Hematopoietic multipotent progenitor cell treated with erythropoietin and hydrocortisone succinate and interleukin-3 and kit ligand, for 15 days (in vitro differentiated cells): Measurements from ENCODE around the gene SPECC1L.
"Not testable (repeated sequence)": the region's sequence is repeated elsewhere in the genome, so short reads cannot be mapped to it uniquely, and the experiment has no call there.

Experiments
- DNase-seq: peaks from one replicate; pipeline ENCODE4 v3.0.0-alpha.2; 2015; ENCODE audit warnings: low spot score

SPECC1L gene

GRCh38 chr22:24247564-24248344 lies 22.9 kb upstream of the SPECC1L start:
- peak; percentile 40 for DNase-seq

- not testable (repeated sequence) for DNase-seq
Observed at GRCh38 chr22:24248611-24249010, 22.0 kb upstream of the SPECC1L start.

- DNase-seq, result not testable (repeated sequence)
Observed at GRCh38 chr22:24249413-24249812, 21.2 kb upstream of the SPECC1L start.

- not testable (repeated sequence) for DNase-seq
Observed at GRCh38 chr22:24251286-24251685, 19.3 kb upstream of the SPECC1L start.

- DNase-seq, result not testable (repeated sequence)
Observed at GRCh38 chr22:24253126-24253525, 17.5 kb upstream of the SPECC1L start.

GRCh38 chr22:24256136-24256535 lies 14.5 kb upstream of the SPECC1L start:
- DNase-seq, result not testable (repeated sequence)

GRCh38 chr22:24256736-24257135 lies 13.9 kb upstream of the SPECC1L start:
- DNase-seq, result not testable (repeated sequence)

GRCh38 chr22:24259459-24259858 lies 11.2 kb upstream of the SPECC1L start:
- DNase-seq, result peak; percentile 66

GRCh38 chr22:24262185-24262749 lies 8.4 kb upstream of the SPECC1L start:
- DNase-seq, result not testable (repeated sequence)

- DNase-seq, result not testable (repeated sequence)
Observed at GRCh38 chr22:24263479-24263878, 7.2 kb upstream of the SPECC1L start.

- not testable (repeated sequence) for DNase-seq
Observed at GRCh38 chr22:24264329-24264896, 6.2 kb upstream of the SPECC1L start.

GRCh38 chr22:24265734-24266133 lies 4.9 kb upstream of the SPECC1L start:
- no peak for DNase-seq

- DNase-seq, result not testable (repeated sequence)
Observed at GRCh38 chr22:24266495-24266894, 4.1 kb upstream of the SPECC1L start.

GRCh38 chr22:24271386-24271854 lies 789 bp downstream of the SPECC1L start:
- DNase-seq, result no peak

- DNase-seq, result not testable (repeated sequence)
Observed at GRCh38 chr22:24273031-24273430, 2.4 kb downstream of the SPECC1L start.

- not testable (repeated sequence) for DNase-seq
Observed at GRCh38 chr22:24273906-24274305, 3.3 kb downstream of the SPECC1L start.

GRCh38 chr22:24274696-24275405 lies 4.2 kb downstream of the SPECC1L start:
- DNase-seq, result not testable (repeated sequence)

- DNase-seq, result not testable (repeated sequence)
Observed at GRCh38 chr22:24280363-24280762, 9.7 kb downstream of the SPECC1L start.

GRCh38 chr22:24282401-24282800 lies 11.8 kb downstream of the SPECC1L start:
- DNase-seq, result no peak

GRCh38 chr22:24284747-24285203 lies 14.1 kb downstream of the SPECC1L start:
- no peak for DNase-seq

GRCh38 chr22:24285245-24285644 lies 14.6 kb downstream of the SPECC1L start:
- no peak for DNase-seq

GRCh38 chr22:24287212-24287611 lies 16.6 kb downstream of the SPECC1L start:
- not testable (repeated sequence) for DNase-seq
